HG02938 (cell line): Measurements from ENCODE around the gene AMBP.

Source experiments
- ATAC-seq: cut with Tn5 transposase; IDR thresholded peaks from one replicate; pipeline ENCODE4 v1.9.1; 2021; ENCODE audit warnings: mild to moderate bottlenecking, moderate library complexity; ENCODE audit not compliant: unreplicated experiment

Gene AMBP

DNA sequence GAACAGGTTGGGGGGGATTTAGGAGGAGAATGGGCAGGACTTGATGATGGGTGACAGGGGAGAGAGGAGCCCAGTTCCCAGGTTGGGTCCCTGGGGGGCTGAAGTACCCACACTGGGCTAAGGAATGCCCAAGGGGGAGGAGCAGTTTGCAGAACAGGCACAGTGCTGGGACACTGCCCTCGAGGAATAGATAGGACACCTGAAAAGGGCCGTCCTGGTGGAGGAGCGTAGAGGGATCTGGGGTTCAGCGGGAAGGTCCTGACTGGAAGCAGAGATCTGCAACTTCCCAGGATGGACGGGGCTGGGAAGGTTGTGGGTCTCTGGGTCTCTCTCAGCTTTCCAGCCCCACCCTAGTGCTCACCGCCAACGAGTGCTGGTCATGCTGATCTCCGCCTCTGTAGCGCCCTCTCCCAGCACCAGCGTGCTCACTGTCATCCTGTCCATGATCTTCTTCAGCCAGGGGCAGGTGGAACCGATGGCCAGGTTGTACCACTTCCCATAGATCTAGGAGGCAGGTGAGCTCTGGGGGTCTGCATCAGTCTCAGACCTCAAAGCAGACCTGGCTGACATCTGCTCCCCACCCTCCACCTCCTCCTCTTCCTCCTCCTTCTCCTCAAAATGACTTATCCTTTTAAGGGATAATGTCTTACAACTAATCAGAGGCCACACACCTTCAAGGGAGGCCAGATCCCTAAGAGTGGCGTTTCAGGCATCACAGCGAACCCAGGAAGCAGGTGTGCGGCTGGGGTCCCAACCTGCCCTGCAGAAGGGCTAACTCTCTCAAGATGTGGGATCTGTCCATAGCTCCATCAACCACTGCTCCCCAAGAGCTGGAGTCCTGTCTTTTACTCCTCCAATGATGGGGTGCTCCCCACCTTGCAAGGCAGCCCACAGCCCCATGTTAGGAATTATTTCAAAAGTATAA, 1.6 kb downstream of the AMBP start:
- ATAC-seq, result no peak

- ATAC-seq, result no peak
These were observed 2.5 kb downstream of the AMBP start for GRCh38 chr9:114075602-114076001.

DNA sequence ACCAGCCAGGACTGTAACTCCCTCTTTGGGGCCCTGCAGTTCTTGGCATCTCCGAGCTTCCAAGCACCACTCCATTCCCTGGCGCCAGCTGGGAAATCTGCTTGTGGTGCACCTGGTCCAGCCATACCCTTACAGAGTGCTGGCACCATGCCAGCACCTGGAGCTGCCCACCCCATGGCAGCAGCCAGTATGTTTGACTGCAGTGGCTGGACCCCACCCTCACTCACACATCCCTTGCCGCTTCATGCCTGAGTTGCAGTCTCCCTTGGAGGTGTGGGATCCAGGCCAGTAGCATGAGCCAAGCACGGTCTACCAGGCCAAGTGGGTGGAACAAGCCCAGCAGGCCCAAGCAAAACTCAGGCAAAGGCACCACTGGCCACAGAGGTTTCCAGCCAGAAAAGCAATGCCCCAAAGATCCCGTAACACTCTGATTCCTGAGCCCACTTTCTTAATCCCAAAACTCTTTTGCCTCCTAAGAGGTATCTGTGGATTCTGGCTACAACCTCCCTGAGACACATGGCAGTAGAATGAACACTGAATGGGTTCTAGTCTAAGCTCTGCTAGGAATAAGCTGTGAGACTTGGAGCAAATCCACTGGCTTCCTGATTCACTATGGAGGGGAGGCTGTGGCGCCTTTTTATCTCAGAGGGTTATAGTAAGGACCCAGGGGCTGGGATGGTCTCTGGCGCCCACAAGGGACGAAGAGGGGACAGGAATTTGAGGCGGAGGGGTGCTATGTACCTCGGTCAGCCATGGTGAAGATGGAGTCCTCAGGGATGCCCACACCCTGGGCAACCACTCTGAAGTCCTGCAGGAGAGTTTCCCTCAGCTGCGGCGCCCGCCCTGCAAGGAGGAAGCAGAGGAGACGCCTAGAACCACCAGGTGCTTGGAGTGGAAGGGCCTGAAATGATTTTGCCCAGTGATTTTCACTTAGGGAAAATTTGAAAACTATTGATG, 5.6 kb downstream of the AMBP start:
- ATAC-seq, result no peak

- no peak for ATAC-seq
These were observed 6.8 kb downstream of the AMBP start for GRCh38 chr9:114071197-114071795.

DNA sequence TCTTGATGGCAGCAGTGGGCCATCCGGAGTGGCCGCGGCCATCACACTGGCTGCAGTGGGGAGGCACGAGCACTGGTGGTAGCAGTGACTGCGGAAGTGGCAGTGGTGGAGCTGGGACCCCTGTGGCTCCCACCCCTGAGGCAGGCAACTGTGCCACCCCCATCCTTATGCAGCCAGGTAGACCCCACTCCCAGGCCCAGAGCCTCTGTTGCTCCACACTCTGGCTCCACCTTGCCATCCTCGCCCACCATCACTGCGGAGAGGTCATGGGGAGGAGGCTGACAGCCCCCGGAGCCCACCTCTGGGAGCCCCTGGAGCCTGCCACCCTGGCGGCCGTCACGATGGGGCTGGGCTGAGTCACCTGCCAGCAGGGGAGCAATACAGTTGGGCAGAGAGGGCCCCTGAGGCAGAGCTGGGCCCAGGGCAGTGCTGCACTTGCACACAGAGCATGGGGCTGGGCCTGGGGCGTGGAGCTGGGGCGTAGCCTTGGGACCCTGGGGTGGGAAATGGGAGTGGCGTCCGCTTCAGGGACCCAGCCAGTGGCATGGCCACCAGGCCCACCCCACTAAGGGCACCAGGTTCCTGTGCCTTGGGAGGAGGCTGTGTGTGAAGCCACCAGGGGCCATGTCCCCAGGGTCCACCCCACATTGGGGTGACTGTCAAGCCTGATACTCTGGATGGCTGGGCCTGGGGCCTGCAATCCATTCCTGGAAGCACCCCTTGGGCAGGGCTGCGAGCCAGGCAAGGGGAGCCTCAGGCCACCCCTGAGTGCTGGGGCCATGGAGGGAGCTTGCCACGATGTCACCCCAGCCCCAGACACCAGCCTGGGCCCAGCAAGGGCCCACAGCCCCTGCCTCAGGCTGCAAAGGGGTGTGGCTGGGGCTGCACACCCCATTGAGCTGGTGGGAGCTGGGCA, 7.7 kb downstream of the AMBP start:
- ATAC-seq, result no peak

DNA sequence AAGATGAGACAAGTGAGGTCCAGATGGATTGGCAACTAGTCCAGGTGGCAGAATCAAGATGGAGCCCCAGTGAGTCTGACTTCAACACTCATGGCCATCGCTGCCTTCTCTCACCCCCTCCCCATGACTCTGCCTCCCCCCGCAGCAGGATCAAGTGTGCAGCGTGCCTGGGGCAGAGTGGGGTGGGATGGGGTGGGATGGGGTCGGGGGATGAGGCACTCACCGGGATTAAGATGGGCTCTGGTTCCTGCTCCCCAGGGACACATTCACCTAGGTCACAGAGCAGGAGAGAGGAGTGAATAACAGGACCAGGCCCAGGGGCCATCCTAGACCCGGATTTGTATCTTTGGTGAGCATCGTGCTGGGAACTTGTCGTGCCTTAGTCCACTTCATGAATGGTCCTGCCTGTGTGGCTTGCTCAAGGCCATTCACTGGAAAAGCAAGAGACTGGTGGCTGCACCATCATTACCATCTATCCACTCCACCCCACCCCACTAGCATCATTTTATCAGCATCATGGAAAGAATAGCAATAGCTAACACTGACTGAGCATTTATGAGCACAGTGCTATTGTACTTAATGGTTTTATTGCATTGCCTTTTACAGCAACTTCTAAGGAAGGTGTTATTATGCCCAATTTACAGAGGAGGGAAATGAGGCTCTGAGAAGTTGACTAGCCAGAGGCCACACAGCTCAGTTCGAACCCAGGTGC, 8.5 kb downstream of the AMBP start:
- no peak for ATAC-seq

- ATAC-seq, result no peak
These were observed 12.8 kb downstream of the AMBP start for GRCh38 chr9:114065304-114065703.

- ATAC-seq, result no peak
These were observed 16.1 kb downstream of the AMBP start for GRCh38 chr9:114061830-114062474.

GRCh38 chr9:114061292-114061691, 16.8 kb downstream of the AMBP start:
- ATAC-seq, result no peak

DNA sequence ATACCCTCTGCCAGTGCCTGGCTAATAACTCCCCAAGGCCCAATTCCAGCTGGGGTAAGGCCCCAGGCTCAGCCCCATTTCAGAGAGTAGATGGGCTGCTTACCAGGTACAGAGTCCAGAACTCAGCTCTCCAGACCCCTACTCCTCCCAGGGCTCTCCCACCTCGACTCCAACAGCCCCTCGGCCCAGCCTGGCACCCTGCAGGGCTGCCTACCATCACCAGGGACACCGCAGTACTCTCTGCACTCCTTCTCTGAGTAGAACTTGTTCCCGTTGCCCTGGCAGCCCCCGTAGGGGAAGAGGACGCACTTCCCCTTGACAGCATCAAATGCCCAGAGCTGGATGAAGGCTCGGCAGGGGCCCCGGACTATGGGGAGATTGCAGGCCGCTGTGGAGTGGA, 17.4 kb downstream of the AMBP start:
- ATAC-seq, result no peak

DNA sequence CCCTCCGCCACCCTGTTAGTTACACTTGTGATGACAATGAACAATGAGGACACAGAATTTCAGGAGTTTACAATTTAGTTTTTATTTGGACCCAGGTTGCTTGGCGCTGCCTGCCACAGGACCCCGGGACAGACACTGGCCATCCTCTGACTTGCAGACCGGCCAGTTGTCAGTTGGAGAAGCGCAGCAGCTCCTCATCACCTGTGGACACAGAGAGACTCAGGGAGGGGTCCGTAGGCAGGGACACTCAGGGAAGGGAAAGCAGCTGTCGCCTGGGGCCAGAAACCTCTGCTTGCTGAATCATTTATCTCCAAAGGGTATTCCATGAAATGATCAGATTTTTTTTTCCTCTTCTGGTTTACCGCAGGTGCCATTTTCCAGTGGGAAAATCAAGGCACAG, 18.0 kb downstream of the AMBP start:
- no peak for ATAC-seq

DNA sequence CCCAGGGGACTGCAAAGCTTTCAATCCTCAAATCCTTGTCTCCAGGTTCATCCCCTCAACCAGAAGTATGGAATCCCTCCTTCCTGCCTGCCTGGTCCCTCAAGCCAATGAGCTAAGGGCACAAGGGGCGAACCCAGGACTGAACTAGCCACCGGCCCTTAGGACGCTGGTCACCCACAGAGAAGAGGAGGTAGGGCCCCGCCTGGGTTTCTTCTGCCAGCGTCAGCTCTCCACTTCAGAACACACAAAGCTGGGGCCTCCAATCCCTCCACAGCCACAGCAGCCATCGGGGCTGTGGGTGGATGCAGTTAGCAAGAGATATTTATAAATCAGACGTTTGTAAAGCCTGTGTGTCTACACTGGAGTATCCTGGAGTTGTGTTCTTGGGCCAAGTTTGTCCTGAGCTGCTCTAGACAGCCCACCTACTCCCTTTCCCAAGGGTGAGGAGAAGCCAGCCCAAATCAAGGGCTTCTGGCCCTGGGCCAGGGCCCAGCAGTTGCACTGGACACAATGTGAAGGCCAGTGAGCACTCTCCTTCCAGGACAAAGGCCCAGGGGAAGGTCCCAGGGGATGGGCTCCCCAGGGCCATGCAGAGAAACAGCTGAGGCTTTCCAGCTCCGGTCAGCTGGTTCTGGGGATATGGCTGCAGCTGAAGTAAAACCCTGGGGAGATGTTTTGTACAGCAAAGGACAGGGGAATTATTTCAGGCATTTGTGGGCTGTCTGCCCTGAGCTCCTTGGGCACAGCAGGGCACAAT, 18.9 kb downstream of the AMBP start:
- ATAC-seq, result no peak

GRCh38 chr9:114058688-114059046, 19.4 kb downstream of the AMBP start:
- no peak for ATAC-seq

GRCh38 chr9:114057161-114057885, 20.8 kb downstream of the AMBP start:
- no peak for ATAC-seq

GRCh38 chr9:114056527-114056926, 21.6 kb downstream of the AMBP start:
- no peak for ATAC-seq

DNA sequence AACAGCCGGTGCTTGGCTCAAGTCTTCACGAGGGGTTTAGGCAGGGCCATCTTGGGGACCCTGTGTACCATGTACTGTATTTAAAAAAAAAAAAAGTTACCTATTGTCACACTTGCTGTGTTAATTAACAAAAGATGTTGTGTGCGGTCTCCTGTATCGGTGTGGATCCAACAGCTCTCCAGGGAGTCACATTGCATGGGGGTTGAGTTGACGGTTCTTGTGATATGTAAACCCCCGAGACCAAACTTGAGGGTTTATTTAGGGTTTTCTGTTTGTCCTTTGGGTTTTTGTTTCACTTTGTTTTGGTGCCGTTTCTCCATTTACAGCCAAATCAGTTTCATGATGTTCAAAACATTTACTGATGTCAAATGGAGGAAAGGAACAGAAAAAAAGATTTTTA, 22.2 kb downstream of the AMBP start:
- no peak for ATAC-seq

- ATAC-seq, result no peak
These were observed 23.0 kb downstream of the AMBP start for GRCh38 chr9:114055061-114055460.

DNA sequence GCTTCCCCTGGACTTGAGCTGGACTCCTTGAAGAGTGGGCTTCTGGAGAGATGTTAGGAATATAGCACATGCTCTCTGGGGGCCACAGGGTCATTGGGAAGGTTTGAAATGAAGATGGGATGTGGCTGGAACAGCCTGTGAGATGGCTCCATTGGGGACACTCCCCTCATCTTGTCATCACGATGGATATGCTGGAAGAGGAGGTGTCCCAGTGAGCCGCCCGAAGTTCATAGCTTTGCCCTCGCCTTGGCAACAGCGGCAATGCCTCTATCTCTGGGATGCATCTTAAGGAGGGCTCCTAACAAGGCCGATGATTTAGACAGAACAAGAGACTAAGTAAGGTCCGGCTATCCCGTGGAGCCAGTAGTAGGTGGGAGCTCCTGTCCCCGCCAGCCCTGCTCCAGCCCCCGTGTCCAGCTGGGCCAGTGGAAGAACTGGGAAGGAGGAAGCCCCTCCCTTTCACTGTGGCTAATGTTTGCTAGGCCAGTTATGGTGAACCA, 23.9 kb downstream of the AMBP start:
- ATAC-seq, result no peak
